ENCODE measurements around the gene SEC14L3.

The SEC14L3 gene

GRCh38 chr22:30444632-30445437 lies 27.0 kb downstream of the SEC14L3 start:
- no peak for DNase-seq (ENCODE audit: low read depth)

DNA sequence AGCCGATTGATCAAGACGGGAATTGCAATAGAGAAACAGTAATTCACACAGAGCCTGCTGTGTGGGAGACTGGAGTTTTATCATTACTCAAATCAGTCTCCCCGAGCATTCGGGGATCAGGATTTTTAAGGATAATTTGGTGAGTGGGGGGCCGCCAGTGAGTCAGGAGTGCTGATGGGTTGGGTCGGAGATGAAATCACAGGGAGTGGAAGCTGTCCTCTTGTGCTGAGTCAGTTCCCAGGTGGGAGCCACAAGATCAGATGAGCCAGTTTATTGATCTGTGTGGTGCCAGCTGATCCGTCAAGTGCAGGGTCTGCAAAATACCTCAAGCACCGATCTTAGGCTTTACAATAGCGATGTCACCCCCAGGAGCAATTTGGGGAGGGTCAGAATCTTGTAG lies 30.7 kb downstream of the SEC14L3 start:
- DNase-seq (ENCODE audit: low read depth) = no peak

DNA sequence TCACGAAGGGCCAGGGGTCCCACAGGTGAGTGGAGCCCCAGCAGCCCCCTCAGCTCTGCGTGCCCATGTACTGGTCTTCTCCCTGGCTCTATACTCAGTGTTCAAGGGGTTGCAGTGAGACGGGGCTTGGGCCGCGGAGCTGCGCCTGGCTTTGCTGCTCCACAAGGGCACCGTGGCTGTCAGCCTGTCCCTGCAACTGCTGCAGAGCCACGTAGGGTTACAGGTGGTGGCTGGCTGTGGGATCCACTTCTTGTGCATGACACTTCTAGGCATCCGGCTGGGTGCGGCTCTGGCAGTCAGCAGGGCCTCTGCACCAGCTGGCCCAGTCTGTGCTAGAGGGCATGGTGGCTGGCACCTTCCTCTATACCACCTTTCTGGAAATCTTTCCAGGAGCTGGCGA lies 32.0 kb downstream of the SEC14L3 start:
- DNase-seq (ENCODE audit: low read depth) = no peak

GRCh38 chr22:30439226-30439625 lies 32.6 kb downstream of the SEC14L3 start:
- DNase-seq (ENCODE audit: low read depth) = no peak

DNA sequence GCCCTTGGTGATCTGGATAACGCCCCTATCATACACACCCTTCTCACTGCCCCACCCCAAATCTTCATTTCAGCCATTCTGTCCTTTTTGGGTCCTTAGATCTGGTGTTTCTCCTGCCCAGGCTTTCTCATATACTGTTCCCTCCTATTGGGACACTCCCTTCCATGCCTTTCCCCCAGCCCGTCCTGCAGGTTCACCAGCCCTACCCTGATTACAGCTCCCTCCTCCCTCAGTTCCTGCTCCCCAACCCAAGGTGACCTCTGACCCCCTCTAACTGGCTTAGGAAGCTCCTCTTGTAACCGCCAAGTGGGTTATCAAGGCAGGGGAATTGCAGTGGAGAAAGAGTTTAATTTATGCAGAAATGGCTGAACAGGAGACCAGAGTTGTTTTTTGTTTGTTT lies 33.3 kb downstream of the SEC14L3 start:
- no peak for DNase-seq (ENCODE audit: low read depth)

DNA sequence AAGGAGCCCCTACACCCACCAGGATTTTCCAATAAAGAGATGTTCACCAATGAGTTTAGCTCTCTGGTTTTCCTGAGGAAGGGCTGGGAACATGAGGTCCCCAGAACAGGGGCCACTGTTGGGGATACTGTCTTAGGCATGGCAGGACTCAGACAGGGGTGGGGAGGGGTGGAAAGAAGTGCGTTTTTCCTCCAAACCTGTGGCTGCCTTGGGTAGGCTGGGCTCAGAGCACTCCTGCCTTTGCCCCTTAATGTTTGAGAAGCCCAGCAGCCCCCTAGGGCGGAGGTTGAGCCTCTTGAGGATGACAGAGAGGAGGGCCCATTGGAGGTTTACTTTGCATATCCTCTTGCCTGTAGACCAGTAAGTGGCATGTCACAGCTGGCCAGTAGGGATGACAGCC lies 35.6 kb downstream of the SEC14L3 start:
- DNase-seq (ENCODE audit: low read depth) = no peak

DNA sequence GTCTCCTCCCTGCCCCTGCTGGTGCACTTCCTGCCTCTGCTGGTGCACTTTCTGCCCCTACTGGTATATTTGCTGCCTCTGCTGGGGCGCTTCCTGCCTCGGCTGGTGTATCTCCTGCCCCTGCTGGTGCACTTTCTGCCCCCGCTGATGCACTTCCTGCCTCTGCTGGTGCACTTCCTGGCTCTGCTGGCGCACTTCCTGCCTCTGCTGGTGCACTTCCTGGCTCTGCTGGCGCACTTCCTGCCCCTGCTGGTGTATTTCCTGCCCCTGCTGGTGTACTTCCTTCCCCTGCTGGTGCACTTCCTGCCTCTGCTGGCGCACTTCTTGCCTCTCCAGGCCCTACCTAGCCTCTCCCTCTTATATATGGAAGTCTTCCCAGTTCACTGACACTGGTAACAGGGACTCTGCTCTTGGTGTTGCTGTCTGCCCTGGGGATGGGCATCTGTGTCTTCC lies 36.1 kb downstream of the SEC14L3 start:
- DNase-seq (ENCODE audit: low read depth) = peak; percentile 50

- no peak for DNase-seq (ENCODE audit: low read depth)
Measured at GRCh38 chr22:30434843-30435242, 37.0 kb downstream of the SEC14L3 start.

DNA sequence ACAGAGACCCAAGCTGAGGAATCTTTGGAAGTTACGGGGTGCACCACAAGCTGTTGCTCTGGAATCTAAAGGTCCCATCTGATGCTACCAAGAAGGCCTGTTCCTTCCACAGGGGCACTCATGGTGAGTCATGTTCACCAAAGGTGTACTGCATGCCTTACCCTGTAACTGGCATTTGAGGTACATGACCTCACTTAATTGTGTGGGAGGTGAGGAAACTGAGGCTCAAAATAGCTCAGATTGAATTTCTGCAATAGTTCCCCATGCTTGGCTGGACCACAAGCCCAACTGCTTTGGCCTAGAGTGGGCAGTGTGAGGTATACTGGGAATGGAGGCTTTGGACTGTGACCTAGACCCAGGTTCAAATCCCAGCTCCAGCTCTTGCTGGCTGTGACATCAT lies 38.0 kb downstream of the SEC14L3 start:
- no peak for DNase-seq (ENCODE audit: low read depth)

GRCh38 chr22:30433227-30433626 lies 38.6 kb downstream of the SEC14L3 start:
- no peak for DNase-seq (ENCODE audit: low read depth)

- no peak for DNase-seq (ENCODE audit: low read depth)
Measured at GRCh38 chr22:30432520-30432919, 39.3 kb downstream of the SEC14L3 start.

DNA sequence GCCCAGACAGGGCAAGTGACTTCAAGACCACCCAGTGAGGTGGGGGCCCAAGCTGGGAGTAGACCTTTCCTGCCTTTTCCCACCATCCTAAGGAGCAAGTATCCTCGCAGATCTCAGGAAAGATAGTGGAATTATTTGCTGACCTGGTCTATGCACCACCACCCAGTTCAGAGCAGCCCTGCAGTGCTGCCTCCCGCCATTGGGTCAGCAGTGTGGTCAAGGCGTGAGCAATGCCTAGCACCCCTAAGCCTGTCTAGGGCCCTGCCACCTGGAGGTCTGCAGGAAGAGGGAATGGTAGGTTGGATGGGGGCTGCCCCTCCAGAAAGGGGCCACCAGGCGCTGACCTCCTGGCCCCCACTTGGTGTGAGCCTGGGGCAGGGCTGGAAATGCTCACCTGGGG lies 39.7 kb downstream of the SEC14L3 start:
- no peak for DNase-seq (ENCODE audit: low read depth)

- DNase-seq (ENCODE audit: low read depth) = no peak
Measured at GRCh38 chr22:30430933-30431332, 40.9 kb downstream of the SEC14L3 start.

DNA sequence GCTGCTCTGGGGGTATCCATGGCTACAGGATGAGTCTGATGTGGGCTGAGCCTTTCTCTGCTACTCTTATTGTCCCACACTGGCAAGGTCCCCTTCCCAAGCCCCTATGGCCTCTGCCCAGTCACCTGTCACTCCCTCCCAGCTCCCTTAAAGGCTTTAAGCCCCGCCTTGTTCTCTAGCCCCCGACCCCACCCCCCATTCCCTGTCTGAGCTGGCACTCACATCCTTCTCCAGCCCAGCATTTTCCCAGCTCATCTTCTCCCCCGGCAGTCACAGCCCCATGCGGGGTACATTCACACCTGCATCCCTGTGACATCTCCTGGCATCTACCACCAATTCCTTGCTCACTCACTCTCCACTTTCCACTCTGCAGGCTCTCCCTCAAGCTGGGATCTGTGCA lies 41.9 kb downstream of the SEC14L3 start:
- no peak for DNase-seq (ENCODE audit: low read depth)

DNA sequence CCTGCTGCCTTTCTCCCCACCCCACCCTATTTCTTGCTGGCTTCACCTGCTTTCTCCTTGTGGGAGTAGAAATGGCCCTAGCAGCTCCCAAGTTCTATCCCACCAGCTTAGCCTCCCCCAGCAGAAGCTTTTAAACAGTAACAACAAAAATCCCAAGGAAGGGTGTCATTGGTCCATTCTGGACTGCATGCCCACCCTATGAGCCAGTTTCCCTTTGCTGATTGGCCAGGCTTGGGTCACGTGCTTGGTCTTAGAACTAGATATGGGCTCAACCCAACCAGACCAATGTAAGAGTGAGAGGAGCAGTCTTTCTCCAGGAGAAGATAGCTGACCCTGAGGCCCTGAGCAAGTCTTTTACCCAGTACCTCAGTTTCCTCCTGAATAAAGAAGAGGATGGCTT lies 43.9 kb downstream of the SEC14L3 start:
- DNase-seq (ENCODE audit: low read depth) = no peak

DNA sequence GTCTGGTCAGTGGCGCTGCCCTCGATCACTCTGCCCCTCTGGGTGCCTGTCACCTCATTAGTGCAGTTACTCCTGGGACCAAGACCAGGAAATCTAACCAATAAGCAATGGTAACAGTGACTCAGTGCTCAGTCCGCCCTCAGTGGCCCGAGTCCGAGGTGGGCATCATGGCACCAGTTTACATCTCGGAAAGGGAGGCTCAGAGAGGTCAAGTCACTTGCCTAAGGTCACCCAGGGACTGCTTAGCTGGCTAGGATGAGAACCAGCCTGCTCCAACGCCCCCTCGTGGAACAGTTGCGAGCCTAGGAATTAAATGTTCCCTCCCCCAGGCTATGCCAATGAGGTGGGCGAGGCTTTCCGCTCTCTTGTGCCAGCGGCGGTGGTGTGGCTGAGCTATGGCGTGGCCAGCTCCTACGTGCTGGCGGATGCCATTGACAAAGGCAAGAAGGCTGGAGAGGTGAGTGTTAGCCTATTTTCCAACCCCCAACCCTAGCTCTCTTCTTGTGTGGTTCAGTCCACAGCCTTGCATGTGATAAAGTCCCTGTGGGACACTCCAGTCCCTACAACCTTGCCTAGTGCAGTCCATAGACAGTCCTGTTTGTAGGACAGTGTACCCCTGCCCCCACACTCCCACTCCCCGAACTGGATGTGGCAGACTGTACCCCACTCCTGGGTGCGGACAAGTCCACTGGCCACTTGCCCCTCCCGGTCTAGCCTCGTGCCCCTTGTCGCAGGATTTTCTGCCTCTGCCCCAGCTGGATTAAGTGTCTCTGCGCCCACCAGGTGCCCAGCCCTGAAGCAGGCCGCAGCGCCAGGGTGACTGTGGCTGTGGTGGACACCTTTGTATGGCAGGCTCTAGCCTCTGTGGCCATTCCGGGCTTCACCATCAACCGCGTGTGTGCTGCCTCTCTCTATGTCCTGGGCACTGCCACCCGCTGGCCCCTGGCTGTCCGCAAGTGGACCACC lies 45.1 kb downstream of the SEC14L3 start:
- peak; percentile 68 for DNase-seq (ENCODE audit: low read depth)

GRCh38 chr22:30425616-30426387 lies 46.0 kb downstream of the SEC14L3 start, which contains the start of gene MTFP1:
Gene MTFP1, plus strand, starts transcription at chr22:30425768. Its CDS starts 112 bp downstream, at chr22:30425880.
- DNase-seq (ENCODE audit: low read depth) = peak; percentile 14

DNA sequence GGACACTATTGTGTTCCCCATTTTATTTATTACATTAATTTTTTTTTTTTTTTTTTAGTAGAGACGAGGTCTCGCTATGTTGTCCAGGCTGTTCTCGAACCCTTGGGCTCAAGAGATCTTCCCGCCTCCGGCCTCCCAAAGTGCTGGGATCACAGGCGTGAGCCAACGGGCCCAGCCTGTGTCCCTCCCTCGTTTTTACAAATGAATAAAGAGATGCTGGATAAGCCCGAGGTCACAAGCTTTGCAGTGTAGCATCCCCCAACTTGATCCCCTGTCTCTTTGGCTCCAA lies 46.5 kb downstream of the SEC14L3 start:
- DNase-seq (ENCODE audit: low read depth) = no peak

GRCh38 chr22:30424534-30425326 lies 47.1 kb downstream of the SEC14L3 start:
- no peak for DNase-seq (ENCODE audit: low read depth)

GRCh38 chr22:30423959-30424533 lies 47.8 kb downstream of the SEC14L3 start:
- DNase-seq (ENCODE audit: low read depth) = peak; percentile 93

GRCh38 chr22:30423301-30423958 lies 48.4 kb downstream of the SEC14L3 start:
- DNase-seq (ENCODE audit: low read depth) = no peak
